ENCODE results near the gene TOR3A. TPM values are rescaled to one million over a fixed set of nuclear protein-coding genes. Genes with fewer than 3 reads are reported as not detected.
A peak's percentile ranks its signal among the peaks of the same experiment; 100 is the strongest.

TOR3A gene
- polyA plus RNA-seq, 2 of the 4 experiments (the other 2 are of a cell fraction), result 30.7 to 44.5 TPM

DNA sequence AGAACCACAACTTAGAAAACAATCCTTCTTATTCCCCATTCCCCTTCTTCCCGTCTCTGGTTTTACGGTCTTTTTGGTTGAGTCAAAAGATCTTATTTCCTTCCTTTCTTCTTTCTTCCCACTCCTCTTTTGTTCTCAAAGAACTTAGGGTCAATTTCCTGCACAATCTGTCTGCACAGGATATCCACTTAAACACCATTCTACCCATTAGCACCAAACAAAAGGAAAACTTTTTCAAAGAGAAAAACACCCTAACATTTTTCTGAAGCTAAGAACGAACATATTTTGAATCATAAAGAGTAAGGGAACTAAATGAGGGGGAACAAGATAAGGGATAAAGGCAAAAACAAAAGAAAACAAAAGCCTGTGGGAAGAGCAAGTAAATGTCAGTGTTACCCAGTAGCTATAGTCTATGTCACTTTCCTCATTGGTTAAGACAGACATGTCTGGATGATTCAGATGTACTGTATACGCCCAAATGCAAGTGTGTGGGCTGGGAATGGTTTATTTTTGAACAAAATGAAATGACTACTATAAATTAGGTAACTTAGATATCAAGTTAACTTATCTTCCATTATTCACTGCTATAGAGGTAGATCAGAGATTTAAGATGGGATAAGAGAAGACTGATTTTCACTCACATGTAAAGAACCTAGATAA is 59.9 kb downstream of the TOR3A start:
- CTCF ChIA-PET, result interaction anchor here (2.6 kb wide), 1 partner anchor 20 kb away, joined by 15 read pairs; no protein-coding TSS in a partner anchor
- H3K27ac ChIP-seq, result peak overlapping the region; percentile 56 to 59
- peak in 1 of 2 experiments; percentile 59; a peak in 3 of 6 replicates for ATAC-seq
- no peaks in the 10 kb centered on the region for H3K9me3 ChIP-seq
- POLR2A ChIA-PET, result interaction anchor here (0.6 to 1.4 kb wide), 3 partner anchors 11 to 152 kb away, joined by 3 to 4 read pairs (median 3); partner anchors contain the start of gene SOAT1
- peaks cover 57% of the 10 kb centered on the region for H3K4me1 ChIP-seq
- FAIRE-seq, result no peak
- peak in 1 of 2 experiments; percentile 26 for DNase-seq (ENCODE audit: low read depth in 1 of 2, low spot score in 1 of 2)
- peak overlapping the region; percentile 72 for H3K4me2 ChIP-seq
- TF ChIP-seq POLR2A (IDR thresholded peaks at IDR 0.05; ENCODE audit: low read length), result no peak
- TF ChIP-seq, protein P1, sequence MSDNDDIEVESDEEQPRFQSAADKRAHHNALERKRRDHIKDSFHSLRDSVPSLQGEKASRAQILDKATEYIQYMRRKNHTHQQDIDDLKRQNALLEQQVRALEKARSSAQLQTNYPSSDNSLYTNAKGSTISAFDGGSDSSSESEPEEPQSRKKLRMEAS (IDR thresholded peaks at IDR 0.05), result no peak
- 50% methylated on average over 4 of the region's 4 CpGs for WGBS (ENCODE audit: missing lambda C conversion rate)
- peak overlapping the region; percentile 39 for H3K4me3 ChIP-seq

DNA sequence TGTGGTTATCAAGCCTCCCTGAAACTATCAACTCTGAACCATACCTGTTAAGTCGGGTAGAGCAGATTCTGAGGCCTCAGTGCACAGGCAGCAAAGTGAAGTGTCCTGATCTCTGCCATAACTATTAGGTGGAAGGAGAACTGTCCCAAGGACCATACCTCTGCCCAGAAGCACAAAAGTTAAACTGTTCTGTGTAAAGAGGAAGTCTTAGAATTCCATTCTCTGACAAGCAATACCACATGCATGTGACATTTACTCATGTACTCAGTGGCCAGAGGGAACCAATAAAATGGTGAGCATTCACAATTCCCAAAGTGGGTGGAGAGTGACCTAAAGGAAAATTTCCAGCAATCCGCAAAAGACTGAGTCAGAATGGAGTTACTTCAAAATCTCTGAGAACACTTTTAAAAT is 61.0 kb downstream of the TOR3A start:
- Histone ChIP-seq H3K4me2 (peak overlapping the region; percentile 72), H3K4me1 (peaks cover 45% of the 10 kb centered on the region), H3K4me3 (peak overlapping the region; percentile 39), H3K9me3 (no peaks in the 10 kb centered on the region), H3K27ac (peak overlapping the region; percentile 59 to 82)
- FAIRE-seq (peak; percentile 95), ATAC-seq (peak; percentile 94 to 97), DNase-seq (ENCODE audit: low read depth in 1 of 2, low spot score in 1 of 2) (peak; percentile 66 to 88)
- POLR2A ChIA-PET, result interaction anchor here (0.7 to 1.2 kb wide), 3 partner anchors 17 to 24 kb away, joined by 3 read pairs; no protein-coding TSS in a partner anchor
- TF ChIP-seq FOSL2 (IDR thresholded peaks at IDR 0.05) (no peak), FOSL2 (CRISPR knock-in tag; IDR thresholded peaks at IDR 0.05) (peak; percentile 39), POLR2AphosphoS2 (conservative IDR thresholded peaks at IDR 0.05; ENCODE audit: low read length) (no peak), FOXS1 (CRISPR knock-in tag; IDR thresholded peaks at IDR 0.05) (no peak), MAFK (IDR thresholded peaks at IDR 0.05; ENCODE audit: partially characterized antibody) (peak; percentile 6), JUN (IDR thresholded peaks at IDR 0.05) (peak in 1 of 2 experiments; percentile 37; a peak in 1 of 5 replicates)
- TF ChIP-seq, protein P1 (IDR thresholded peaks at IDR 0.05), result peak; percentile 62
- TF ChIP-seq, protein P2, sequence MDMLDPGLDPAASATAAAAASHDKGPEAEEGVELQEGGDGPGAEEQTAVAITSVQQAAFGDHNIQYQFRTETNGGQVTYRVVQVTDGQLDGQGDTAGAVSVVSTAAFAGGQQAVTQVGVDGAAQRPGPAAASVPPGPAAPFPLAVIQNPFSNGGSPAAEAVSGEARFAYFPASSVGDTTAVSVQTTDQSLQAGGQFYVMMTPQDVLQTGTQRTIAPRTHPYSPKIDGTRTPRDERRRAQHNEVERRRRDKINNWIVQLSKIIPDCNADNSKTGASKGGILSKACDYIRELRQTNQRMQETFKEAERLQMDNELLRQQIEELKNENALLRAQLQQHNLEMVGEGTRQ (IDR thresholded peaks at IDR 0.05), result 0 out of 2 replicates have a peak, but pooled peaks have one; percentile 15
- 5% methylated on average over 2 of the region's 2 CpGs for WGBS (ENCODE audit: missing lambda C conversion rate)
- CTCF ChIA-PET, result interaction anchor here (2.6 kb wide), 1 partner anchor 22 kb away, joined by 15 read pairs; no protein-coding TSS in a partner anchor

DNA sequence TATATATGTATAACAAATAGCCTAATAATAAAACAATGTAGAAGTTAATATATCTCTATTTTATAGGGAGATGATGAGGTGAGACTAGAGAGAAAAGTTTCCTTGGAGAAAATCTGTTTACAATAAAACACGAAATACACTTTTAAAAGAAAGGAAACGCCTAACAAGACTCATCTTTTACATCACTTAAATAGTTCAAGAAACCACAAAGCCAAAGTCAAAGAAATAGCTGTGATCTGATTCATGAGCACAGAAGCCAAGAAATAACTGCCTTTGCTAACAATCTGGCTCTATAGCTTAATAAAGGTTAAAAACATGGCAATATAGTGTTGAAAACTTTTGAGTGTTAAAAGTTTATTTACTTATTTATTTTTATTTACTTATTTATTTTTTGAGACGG is 61.5 kb downstream of the TOR3A start:
- Histone ChIP-seq H3K27ac (peak overlapping the region; percentile 59 to 82), H3K4me2 (peak overlapping the region; percentile 72), H3K4me1 (peaks cover 41% of the 10 kb centered on the region), H3K9me3 (no peaks in the 10 kb centered on the region), H3K4me3 (peak overlapping the region; percentile 39; the same call in 2 of the 3 replicates)
- TF ChIP-seq FOSL2 (IDR thresholded peaks at IDR 0.05) (peak; percentile 53; the same call in 1 of the 2 replicates), FOSL2 (CRISPR knock-in tag; IDR thresholded peaks at IDR 0.05) (peak; percentile 64), TP53 (CRISPR knock-in tag; IDR thresholded peaks at IDR 0.05) (no peak), MAZ (IDR thresholded peaks at IDR 0.05; ENCODE audit: borderline replicate concordance, low read depth, low read length) (no peak), CEBPB (IDR thresholded peaks at IDR 0.05) (peak in 1 of 2 experiments; percentile 19; a peak in 1 of 4 replicates), GATA3 (IDR thresholded peaks at IDR 0.05; ENCODE audit: borderline replicate concordance) (peak; percentile 27; the same call in 1 of the 2 replicates), JUNB (IDR thresholded peaks at IDR 0.05) (peak; percentile 44)
- ATAC-seq (peak; percentile 64 to 78; a peak in 5 of 6 replicates), FAIRE-seq (peak; percentile 18), DNase-seq (ENCODE audit: low read depth in 1 of 2, low spot score in 1 of 2) (peak in 1 of 2 experiments; percentile 71)
- CTCF ChIA-PET, result interaction anchor here (2.6 kb wide), 1 partner anchor 22 kb away, joined by 15 read pairs; no protein-coding TSS in a partner anchor
- 23% methylated on average over 3 of the region's 3 CpGs for WGBS (ENCODE audit: missing lambda C conversion rate)
- POLR2A ChIA-PET, result interaction anchor here (0.6 to 1.2 kb wide), 3 partner anchors 16 to 23 kb away, joined by 3 read pairs; no protein-coding TSS in a partner anchor

DNA sequence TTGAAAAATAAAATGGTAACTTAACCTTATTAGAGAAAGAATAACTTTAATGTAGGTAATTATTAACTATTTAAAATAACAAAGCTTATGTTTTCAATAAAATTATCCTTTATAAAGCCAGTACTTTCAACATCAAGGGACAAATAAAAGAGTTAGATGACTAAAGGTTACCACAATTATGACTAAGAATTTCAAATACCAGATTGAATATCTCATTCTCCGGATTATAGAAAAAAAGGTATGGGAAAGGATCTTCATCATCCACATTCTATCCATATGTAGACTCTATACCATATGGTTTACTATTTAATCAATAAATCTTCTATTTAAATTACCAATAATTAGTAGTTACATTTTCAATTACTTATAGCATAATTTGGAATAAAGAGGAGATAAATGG is 62.8 kb downstream of the TOR3A start:
- ChIA-PET POLR2A (no interaction called here), CTCF (no interaction called here)
- Histone ChIP-seq H3K4me1 (peaks cover 40% of the 10 kb centered on the region), H3K27ac (peak overlapping the region in 1 of 2 experiments; percentile 59; a peak in 1 of 6 replicates), H3K4me3 (no peak overlapping the region), H3K9me3 (no peaks in the 10 kb centered on the region), H3K4me2 (peak overlapping the region; percentile 72; the same call in 1 of the 3 replicates)
- WGBS (ENCODE audit: missing lambda C conversion rate), result 14% methylated on average over 1 of the region's 1 CpG
- ATAC-seq, result no peak
- no peak for FAIRE-seq
- TF ChIP-seq, protein P3, sequence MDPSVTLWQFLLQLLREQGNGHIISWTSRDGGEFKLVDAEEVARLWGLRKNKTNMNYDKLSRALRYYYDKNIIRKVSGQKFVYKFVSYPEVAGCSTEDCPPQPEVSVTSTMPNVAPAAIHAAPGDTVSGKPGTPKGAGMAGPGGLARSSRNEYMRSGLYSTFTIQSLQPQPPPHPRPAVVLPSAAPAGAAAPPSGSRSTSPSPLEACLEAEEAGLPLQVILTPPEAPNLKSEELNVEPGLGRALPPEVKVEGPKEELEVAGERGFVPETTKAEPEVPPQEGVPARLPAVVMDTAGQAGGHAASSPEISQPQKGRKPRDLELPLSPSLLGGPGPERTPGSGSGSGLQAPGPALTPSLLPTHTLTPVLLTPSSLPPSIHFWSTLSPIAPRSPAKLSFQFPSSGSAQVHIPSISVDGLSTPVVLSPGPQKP (IDR thresholded peaks at IDR 0.05; ENCODE audit: low read depth, low read length), result no peak
- TF ChIP-seq, protein P4, sequence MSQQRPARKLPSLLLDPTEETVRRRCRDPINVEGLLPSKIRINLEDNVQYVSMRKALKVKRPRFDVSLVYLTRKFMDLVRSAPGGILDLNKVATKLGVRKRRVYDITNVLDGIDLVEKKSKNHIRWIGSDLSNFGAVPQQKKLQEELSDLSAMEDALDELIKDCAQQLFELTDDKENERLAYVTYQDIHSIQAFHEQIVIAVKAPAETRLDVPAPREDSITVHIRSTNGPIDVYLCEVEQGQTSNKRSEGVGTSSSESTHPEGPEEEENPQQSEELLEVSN (IDR thresholded peaks at IDR 0.05; ENCODE audit: borderline replicate concordance, low read depth), result no peak
- no peak for TF ChIP-seq KDM1A (IDR thresholded peaks at IDR 0.05; ENCODE audit: low read depth)
- TF ChIP-seq ZNF302 (CRISPR knock-in tag; IDR thresholded peaks at IDR 0.05), result no peak
- DNase-seq (ENCODE audit: low read depth in 1 of 2, low spot score in 1 of 2), result no peak

All from A549 (cell line).